GM19238 (cell line): ENCODE data around the gene HIPK4.
"Not testable (repeated sequence)": the region's sequence is repeated elsewhere in the genome, so short reads cannot be mapped to it uniquely, and the experiment has no call there.

ENCODE experiments used
- DNase-seq: peaks from one replicate; pipeline ENCODE4 v3.0.0; 2011; ENCODE audit warnings: low spot score; ENCODE audit not compliant: insufficient read length

HIPK4 gene

DNA sequence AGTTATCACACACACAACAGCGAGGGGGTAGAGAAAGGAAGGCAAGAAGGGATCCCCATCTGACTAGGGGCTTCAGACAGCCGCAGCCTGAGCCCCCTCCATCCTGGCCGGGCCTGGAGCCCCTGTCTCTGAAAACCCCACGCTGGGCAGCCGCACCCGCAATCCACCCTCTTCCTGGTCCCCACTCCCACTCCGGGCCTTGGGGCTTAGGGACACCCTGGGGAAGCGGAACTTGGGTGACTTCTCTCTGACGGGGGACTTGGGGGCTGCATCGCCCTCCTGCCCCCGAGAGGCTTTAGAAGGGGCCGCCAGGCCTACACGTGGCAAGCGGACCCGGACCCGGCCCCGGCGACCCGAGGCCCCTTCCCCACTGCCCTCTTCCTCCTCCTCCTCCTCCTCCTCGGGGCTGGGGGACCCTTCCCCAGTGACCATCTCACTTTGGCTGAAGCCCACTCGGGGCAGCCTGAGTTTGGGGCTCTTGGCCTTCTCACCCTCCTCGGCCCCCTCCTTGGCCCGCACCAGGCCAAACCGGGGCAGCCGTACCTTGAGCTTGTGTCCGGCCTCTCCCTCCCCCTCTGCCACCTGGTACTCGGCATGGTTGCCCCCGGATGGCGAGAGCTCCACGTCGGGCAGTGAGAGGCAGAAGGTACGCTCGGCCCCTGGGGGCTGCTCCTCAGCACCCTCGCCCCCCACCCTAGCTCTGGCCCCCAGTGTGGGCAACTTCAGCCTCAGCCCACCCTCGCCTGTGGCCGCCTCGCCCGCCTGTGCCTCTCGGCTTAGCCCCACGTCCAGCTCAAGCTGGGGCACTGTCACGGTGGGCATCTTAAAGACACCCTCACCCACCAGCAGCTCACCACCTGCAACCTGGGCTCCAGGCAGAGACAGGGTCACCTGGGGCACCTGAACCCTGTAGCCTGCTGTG is 4.2 kb upstream of the HIPK4 start:
- no peak for DNase-seq

DNA sequence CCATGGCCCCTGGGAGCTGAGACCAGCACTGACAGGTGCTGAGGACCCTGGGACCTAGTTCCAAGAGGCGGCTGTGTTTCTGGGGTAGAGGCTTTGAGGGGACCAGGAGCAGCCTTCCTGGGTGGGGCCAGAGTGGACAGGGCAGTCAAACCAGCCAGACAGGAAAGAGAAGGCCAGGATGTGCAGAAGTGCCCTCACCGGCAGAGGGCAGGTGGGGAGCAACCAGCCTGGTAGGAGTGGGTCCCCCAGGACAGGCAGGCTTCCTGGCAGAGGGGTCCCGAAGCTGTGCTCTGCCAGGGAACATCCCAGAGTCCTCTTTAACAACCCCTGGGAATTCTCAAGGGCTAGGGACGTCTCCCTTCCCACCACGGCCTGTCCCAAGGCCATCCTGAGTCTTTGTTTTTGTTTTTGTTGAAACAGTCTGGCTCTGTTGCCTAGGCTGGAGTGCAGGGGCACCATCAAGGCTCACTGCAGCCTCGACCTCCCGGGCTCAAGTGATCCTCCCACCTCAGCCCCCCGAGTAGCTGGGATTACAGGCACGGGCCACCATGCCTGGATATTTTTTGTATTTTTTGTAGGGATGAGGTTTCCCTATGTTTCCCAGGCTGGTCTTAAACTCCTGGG is 3.0 kb upstream of the HIPK4 start:
- DNase-seq, result no peak

DNA sequence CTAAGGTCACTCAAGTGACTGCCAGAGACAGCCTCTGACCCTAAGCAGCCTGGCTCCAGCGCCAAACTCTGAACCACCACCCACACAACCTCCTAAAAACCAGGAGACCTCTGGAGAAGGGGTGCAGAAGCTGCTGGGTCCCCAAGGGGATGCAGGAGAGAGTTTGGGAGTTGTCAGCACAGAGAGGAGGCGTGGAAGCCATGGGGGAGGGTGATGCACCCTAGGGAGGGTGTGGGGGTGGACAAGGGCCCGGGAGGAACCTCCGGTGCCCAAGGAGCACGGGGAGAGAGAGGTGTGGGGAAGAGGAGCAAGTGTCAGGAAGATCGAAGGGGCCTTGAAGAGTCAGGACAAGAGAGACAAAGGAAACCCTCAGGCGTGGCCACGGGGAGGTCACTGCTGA is 2.1 kb upstream of the HIPK4 start:
- no peak for DNase-seq

DNA sequence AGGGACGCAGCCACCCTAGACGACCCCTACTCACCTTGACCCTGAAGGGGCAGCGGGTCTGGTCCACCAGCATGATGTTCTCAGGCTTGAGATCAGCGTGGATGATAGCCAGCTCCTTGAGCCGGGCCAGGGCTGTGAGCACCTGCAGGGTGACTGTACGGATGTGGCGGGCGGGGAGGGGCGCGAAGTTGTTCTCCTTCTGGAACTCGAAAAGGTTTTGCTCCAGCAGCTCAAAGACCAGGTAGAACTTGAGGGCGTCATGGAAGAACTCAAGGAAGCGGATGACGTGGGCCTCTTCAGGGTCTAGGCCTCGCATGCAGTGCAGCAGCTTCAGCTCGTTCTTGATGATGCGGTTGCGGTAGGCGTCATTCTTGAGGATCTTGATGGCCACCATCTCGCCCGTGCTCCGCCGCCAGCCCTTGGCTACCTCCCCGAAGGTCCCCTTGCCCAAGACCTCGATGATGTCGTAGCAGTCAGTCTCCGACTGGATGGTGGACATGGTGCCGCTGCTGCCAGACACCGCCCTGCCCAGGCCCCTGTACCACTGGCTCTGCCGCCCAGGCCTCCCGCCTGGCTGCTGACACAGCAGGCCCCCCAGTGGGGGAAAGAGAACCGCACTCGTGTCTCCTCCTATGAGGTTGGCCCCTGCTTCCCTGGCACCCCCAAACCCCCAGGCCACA is 437 bp downstream of the HIPK4 start:
- DNase-seq, result no peak

DNA sequence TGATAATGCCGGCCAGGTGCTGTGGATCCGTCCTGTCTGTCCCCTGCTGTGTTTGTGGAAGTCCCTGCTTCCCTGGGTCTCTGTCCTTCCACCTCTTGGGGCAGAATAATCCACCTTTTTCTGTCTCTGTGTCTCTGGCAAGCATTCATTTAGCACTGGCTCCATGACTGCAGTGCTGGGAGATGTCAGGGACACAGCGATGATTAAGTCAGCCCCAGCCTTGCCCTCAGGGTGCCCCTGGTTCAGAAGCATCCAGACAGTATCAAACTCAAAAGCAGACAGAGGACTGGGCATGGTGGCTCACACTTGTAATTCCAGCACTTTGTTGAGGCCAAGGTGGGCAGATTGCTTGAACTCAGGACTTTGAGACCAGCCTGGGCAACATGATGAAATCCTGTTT is 1.5 kb downstream of the HIPK4 start:
- no peak for DNase-seq

DNA sequence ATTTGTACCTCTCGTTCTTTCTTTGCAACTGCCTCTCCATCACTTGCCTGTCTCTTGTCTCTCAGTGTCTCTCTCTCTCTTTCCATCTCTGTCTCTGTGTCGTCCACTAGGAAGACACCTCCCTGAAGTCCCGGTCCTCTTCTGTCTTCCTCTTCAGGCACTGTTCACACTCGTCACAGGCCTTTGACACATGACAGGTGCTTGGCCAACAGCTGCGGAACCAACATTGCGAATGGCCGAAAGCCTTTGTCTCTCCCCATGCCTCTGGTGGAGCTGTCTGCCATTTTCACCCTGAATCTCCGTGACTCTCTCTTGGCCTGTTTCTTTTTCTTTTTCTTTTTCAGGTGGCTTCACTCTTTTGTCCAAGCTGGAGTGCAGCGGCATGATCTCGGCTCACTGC is 2.8 kb downstream of the HIPK4 start:
- no peak for DNase-seq

DNA sequence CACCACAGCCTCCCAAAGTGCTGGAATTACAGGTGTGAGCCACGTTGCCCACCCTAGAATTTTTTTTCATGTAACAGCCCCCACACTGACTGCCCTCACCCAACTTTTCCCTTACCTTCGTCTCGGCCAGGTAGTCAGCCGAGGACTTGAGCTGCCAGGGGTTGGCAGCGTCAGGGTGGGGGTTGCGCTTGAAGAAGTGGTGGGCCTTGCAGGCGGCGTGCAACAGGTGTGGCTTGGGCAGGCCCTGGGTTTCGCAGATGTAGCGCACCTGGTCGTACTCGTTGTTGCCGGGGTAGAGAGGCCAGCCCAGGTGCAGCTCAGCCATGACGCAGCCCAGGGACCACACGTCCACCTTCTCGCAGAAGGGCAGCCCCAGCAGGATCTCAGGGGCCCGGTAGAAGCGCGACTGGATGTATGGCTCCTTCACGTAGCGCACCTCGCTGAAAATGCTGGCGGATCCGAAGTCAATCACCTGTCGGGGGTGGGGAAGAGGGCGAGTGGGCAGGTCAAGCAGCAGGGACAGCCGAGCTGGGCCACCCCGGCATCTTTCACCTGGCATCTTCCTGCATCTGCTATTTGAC is 6.2 kb downstream of the HIPK4 start:
- DNase-seq, result no peak

DNA sequence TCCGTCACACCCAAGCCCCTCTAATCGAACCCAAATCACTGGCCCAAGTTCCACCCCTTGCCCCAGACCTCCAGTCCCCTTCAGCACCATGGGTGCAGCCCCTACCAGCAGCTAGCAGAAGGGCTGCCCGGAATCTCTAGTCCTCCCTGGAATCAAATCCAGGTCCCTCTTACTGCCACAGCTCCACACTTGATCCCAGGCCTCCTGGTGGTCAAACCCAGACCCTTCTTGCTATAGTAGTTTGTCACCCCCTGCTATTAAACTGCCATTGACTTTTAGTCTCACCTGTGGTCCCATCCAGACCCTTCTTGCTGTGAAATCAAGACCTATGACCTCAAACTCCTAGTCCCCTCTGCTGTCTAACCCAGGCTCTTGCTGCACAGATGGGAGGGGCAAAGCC is 8.7 kb downstream of the HIPK4 start:
- DNase-seq, result no peak

DNA sequence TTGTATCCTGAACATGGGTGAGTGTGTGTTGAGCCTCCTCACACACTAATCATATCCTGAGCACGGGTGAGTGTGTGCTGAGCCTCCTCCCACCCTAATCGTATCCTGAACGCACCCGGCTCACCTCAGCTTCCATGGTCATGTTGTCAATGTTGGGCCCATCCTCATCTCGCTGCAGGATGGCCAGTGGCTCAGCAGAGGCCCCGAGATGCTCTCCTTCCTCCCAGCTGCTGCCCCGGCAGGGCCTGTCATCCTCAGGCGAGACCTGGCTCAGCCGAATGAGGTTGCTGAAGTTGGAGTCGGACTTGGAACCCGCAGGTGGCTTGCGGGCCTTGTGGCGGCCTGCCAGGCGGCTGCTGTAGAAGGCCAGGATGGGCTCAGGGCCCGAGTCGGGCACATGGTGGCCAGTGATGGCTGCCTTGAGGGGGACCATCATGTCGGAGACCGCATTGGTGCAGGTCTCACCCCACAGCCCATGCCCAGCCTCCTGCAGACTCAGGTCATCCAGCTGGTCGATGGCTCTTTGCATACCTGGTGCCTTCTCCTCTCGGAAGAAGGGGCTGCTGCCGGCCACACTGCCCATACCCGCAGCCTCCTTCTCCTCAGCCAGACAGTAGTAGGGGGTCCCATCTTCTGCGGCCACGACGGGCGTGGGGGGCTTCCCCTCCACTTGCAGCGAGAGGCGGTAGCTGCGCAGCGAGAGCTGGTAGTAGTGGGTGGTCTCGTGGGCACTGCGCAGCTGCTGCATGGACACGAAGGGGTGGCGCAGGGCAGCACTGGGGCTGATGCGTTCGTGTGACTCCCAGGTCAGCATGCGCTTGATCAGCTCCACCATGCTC is 9.6 kb downstream of the HIPK4 start:
- DNase-seq, result no peak

DNA sequence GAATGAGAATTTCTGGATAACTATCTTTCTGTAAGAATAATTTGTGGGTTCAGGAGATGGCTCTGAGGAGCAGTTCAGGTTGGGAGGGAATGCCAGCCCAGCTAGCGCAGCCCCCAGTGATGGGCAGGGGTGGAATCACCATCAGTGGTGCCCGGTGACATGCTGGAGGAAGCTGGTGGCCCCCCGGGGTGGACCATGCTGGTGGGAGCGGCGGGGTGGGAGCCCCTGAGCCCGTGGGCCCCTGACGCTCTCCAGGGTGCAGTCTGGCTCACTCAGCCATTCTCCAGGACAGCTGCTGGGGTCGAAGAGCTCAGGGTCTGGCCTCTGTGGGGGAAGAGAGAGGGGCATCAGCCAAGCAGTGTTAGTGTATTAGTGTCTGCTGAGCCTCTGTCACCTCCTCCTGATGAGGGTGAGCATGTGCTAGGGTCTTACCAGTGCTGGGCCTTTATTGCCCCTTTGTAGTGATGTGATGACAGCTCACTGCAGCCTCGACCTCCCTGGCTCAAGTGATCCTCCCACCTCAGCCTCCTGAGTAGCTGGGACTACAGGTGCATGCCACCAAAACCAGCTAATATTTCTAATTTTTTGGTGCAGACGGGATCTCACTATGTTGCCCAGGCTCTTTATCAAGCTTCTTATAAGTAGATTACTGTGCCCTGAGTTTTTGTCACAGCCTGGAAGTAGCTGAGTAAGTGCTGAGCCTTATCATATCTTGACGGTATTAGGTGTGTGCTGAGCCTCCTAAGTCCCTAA is 10.4 kb downstream of the HIPK4 start:
- DNase-seq, result no peak

DNA sequence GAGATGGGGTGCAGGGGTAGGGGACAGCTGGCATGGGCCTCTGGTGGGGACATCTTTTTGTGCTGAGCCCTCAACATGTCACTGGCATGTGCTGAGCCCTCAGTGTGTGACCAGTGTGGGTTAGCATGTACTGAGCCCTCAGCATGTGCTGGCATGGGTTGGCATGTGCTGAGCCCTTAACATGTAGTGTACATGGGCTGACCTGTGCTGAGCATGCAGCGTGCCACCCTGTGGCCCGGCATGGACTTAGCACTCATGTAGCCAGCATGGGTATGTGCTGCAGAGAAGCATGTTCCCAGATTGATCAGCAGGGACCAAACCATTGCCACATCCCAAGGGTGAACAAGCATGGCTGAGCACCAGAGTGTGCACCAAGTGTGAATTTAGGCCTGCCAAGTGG is 11.5 kb downstream of the HIPK4 start:
- no peak for DNase-seq

DNA sequence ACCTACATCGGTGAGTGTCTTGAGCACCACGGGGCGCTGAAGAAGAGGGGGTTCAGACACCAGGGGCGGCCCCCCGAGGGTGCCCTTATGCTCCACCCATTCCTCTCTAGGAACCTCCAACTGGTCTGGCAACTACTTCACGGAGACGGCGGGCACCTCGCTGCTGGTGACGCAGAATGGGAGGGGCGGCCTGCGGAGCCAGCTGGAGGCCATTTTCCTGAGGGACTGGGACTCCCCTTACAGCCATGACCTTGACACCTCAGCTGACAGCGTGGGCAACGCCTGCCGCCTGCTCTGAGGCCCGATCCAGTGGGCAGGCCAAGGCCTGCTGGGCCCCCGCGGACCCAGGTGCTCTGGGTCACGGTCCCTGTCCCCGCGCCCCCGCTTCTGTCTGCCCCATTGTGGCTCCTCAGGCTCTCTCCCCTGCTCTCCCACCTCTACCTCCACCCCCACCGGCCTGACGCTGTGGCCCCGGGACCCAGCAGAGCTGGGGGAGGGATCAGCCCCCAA is 12.1 kb downstream of the HIPK4 start:
- no peak for DNase-seq

DNA sequence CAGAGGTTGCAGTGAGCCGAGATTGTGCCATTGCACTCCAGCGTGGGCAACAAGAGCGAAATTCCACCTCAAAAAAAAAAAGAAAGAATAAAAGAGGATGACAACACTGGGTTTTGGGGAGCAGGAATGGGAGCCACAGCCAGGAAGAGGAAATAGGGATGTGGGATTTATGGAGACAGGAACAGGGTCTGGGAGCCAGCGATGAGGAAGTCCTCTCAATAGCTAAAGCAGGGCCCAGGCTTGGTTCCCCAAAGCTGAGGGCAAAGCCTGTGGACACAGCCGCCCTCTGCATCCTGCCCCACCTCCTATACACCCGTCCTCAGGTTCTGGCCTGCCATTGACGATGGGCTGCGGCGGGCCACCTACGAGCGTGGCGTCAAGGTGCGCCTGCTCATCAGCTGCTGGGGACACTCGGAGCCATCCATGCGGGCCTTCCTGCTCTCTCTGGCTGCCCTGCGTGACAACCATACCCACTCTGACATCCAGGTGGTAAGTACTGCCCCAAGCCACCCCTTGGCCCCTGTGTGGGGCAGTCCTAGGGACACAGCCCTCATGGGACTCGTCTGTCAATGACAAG is 13.6 kb downstream of the HIPK4 start:
- no peak for DNase-seq

DNA sequence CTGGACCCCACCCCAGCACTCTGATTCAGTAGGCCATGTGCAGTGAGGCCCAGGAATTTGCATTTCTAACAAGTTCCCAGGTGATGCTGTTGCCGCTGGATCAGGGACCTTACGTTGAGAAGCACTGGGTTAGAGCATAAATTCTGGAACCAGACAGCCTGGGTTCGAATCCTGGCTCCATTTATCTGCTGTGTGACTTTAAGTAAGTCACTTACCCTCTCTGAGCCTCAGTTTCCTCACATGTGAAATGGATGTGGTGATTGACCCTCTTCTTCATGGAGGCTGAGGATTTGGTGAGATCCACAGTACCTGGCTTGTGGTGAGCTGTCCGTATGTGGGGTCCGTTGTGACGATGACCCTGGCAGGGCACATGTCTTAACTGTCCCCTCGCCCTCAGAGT is 15.9 kb downstream of the HIPK4 start:
- no peak for DNase-seq

DNA sequence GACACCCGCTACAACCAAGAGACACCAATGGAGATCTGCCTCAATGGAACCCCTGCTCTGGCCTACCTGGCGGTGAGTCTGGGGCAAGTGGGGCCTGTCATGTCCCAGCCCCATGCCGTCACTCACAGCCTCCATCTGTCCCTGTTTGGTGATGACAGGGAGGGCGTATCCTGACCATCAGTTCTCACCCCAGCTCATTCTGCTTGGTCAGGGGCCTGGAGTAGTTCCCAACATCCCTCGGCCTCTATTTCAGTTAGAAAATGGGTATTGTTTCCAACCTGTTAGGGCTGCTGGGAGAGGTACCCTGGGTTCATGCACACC is 18.2 kb downstream of the HIPK4 start:
- DNase-seq, result no peak

DNA sequence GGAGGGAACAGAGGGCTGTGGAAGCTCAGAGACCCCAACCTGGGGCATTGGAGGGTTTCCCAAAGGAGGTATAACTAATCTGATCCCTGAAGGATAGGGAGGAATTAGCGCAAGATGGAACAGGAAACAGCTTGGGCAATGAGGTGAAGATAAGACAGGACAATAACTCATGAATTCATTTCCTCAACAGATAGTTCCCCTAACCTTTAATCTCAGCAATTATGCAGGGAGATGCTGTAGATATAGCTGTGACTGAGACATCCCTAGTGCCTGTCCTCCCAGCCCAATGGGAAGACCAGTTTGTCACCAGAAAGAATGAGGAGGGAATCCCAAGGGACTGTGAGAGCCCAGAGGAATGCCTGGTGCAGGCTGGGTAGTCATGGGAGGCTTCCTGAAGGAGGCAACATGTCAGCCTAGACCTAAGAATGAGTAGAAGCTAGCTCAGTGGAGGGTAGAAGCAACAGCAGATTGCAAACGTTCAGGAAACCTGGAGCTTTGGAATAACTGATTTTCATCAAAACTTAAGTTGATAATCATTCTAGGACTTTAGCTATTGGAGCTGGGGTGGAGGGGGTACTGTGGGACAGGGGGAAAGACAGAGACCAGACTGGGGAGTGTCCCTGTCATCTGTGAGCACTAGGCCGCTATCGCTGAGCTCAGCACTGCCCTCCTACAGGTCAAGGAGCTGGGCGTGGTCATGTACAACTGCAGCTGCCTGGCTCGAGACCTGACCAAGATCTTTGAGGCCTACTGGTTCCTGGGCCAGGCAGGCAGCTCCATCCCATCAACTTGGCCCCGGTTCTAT is 18.8 kb downstream of the HIPK4 start:
- no peak for DNase-seq

DNA sequence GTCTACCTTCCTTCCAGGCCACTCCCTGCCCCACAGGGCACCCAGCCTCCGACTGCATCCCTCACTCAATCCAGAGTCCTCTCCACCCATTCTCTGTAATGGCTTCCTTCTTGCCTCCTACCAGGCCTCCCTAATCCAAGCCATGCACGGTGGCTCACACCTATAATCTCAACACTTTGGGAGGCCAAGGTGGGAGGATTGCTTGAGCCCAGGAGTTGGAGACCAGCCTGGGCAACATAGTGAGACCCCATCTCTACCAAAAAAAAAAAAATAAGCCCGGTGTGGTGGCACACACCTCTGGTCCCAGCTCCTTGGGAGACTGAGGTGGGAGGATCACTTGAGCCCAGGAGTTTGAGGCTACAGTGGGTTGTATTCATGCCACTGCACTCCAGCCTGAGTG is 19.7 kb downstream of the HIPK4 start:
- DNase-seq, result not testable (repeated sequence)

DNA sequence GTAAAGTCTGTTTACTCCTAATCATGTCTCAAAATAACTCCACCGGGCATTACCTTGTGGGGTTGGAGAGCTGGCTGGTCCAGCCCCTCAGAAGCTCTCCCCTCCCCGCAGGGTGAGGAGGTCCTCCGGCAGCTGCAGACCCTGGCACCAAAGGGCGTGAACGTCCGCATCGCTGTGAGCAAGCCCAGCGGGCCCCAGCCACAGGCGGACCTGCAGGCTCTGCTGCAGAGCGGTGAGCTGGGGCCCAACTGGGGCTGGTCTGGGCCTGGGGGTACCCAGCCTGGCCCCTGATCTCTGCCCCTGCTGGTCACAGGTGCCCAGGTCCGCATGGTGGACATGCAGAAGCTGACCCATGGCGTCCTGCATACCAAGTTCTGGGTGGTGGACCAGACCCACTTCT is 20.2 kb downstream of the HIPK4 start:
- DNase-seq, result no peak
